ENCODE results near the gene CLASP2. TPM values are rescaled to one million over a fixed set of nuclear protein-coding genes. Genes with fewer than 3 reads are reported as not detected.
"Not testable (repeated sequence)": the region's sequence is repeated elsewhere in the genome, so short reads cannot be mapped to it uniquely, and the experiment has no call there.

The CLASP2 gene
- total RNA-seq, 1 donor from 2014 or later = 59.5 TPM

DNA sequence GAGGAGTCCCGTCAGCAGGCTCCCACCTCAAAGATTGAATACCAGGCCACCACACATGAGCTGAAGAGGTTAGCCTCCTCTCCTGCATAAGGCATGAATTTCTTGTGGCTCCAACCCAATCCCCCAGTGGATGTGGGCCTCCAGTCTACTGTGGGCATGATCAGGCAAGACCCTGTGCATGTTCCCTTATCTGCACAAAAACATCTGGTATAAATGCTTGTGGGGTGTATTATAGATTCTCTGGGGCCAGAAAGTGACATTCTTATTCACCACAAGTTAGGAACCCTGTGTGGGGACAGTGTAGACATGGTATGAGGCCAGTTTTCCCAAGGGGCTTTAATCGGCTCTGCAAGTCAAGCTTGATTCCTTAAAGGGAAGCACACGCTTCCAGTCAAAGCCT lies 259.6 kb downstream of the CLASP2 start:
- DNase-seq (ENCODE audit: low read depth, low spot score) = no peak

DNA sequence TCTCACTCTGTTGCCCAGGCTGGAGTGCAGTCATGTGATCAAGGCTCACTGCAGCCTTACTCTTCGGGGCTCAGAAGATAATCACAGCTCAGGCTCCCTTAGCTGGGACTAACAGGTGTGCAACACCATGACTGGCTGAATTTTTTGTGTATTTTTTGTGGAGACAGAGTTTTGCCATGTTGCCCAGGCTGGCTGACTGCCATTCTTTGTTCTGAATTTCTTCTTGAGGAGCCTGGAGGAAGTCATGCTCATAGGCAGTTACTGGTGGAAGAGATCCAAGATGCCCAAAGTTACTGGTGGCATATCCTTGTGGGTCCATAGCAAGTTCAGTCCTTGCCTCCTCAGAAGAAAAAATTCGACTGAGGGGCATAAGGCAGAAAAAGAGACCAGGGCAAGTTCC lies 261.3 kb downstream of the CLASP2 start:
- DNase-seq (ENCODE audit: low read depth, low spot score) = no peak

DNA sequence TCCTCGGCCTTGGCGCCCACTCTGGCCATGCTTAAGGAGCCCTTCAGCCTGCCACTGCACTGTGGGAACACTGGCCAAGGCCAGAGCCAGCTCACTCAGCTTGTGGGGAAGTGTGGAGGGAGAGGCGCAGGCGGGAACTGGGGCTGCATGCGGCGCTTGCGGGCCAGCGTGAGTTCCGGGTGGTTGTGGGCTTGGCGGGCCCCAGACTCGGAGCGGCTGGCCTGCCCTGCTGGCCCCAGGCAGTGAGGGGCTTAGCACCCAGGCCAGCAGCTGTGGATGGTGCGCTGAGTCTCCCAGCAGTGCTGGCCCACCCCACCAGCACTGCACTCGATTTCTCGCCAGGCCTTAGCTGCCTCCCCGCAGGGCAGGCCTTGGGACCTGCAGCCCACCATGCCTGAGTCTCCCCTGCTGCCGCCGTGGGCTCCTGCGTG lies 264.7 kb downstream of the CLASP2 start:
- DNase-seq (ENCODE audit: low read depth, low spot score) = no peak

DNA sequence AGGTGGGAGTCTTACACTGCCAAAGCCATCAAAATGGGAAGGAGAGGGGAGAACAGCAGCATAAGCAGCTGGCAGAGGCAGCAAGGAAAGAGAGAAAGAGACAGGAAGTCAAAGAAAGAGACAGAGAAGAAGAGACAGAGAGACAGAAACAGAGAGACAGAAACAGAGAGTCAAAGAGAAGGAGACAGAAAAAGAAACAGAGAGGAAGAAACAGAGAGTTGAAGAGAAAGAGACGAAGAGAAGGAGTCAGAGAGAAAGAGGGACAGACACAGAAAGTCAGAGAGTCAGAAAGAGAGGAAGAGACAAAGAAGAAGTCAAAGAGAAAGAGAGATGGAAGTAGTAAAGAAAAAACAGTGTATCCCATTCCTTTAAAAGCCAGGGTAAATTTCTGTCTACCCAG lies 266.1 kb downstream of the CLASP2 start:
- not testable (repeated sequence) for DNase-seq (ENCODE audit: low read depth, low spot score)

DNA sequence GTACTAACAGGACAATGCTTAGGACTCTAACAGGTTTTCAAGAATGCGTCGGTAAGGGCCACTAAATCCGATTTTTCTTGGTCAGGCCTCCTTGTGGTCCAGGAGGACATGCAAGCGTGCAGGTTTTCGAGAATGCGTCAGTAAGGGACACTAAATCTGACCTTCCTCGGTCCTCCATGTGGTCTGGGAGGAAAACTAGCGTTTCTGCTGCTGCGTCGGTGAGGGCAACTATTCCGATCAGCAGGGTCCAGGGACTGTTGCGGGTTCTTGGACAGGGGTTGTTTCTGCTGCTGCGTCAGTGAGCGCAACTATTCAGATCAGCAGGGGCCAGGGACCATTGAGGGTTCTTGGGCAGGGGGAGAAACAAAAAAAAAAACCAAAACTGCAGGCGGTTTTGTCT lies 270.1 kb downstream of the CLASP2 start:
- DNase-seq (ENCODE audit: low read depth, low spot score) = no peak

DNA sequence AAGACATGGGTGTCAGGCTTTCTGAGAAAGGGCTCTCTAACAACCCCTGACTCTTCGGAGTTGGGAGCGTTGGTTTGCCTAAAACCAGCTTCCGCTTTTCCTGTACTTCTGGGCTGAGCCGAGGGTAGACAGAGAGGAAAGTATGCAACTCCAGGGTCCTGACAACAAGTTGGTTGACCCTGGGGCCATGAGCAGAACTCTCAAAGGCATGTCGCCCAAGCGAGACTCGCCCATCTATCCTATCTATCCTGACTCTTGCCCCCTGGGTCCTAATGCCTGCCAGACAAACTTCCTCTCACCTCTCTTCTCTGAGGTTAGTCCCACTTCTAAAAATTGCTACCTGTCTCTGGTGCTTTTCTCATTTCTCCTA lies 270.8 kb downstream of the CLASP2 start:
- DNase-seq (ENCODE audit: low read depth, low spot score) = not testable (repeated sequence)

Other genes with a start within 250 kb of the CLASP2 start
- 136 and 170 TPM in 2 replicates for gene PDCD6IP, start 80.4 kb upstream of the CLASP2 start, total RNA-seq

Measured in pulmonary artery endothelial cell (primary cell).